ENCODE results near the gene SAT2. TPM values are rescaled to one million over a fixed set of nuclear protein-coding genes. Genes with fewer than 3 reads are reported as not detected.
A peak's percentile ranks its signal among the peaks of the same experiment; 100 is the strongest.

The SAT2 gene
- total RNA-seq, 4 donors from 2014 or later: 18.5 to 74.8 (median 46.0) TPM

GRCh38 chr17:7583253-7584109, 44.1 kb downstream of the SAT2 start, which contains the start of gene MPDU1:
Gene MPDU1 (plus strand): TSS chr17:7583852. CDS start chr17:7583863, 11 bp downstream.
- Histone ChIP-seq H3K27ac (peak within 1 kb of the TSS; percentile 96), H3K4me1 (peaks cover 7% of the 10 kb centered on the region in 2 donors)
- intact Hi-C loops (cut with DNase I; ENCODE audit: low total_unique reads): loop anchor here (10.0 kb wide), 1 partner anchor 229 kb away; the partner anchor contains the start of genes KCTD11 and TMEM95

GRCh38 chr17:7582396-7583252, 45.0 kb downstream of the SAT2 start:
- Histone ChIP-seq H3K4me1 (peaks cover 7% of the 10 kb centered on the region in 2 donors), H3K27me3 (no peaks in the 10 kb centered on the region), H3K27ac (peak overlapping the region; percentile 96), H3K9me3 (no peaks in the 10 kb centered on the region), H3K4me3 (peak overlapping the region; percentile 64 to 66), H3K36me3 (no peaks in the 10 kb centered on the region)
- intact Hi-C loops (cut with DNase I; ENCODE audit: low total_unique reads): loop anchor here (10.0 kb wide), 1 partner anchor 228 kb away; the partner anchor contains the start of genes KCTD11 and TMEM95
- peak in 1 of 2 donors; percentile 49 for DNase-seq
- TF ChIP-seq CTCF (IDR thresholded peaks at IDR 0.05) (no peak), POLR2A (IDR thresholded peaks at IDR 0.05) (no peak)

More at GRCh38 chr17:7583253-7584109, 44.1 kb downstream of the SAT2 start, which contains the start of gene MPDU1:
- H3K27me3 ChIP-seq: no peaks in the 10 kb centered on the region
- no peaks in the 10 kb centered on the region for H3K36me3 ChIP-seq
- DNase-seq: peak; percentile 97 to 98
- peak in 2 of 4 experiments; percentile 18 to 27 for TF ChIP-seq CTCF (IDR thresholded peaks at IDR 0.05)
- peak; percentile 60 to 73 for TF ChIP-seq POLR2A (IDR thresholded peaks at IDR 0.05)
- H3K9me3 ChIP-seq: no peaks in the 10 kb centered on the region
- peak within 1 kb of the TSS; percentile 64 to 66 for H3K4me3 ChIP-seq

- Histone ChIP-seq H3K9me3 (no peaks in the 10 kb centered on the region), H3K27ac (peak overlapping the region; percentile 76 to 96), H3K36me3 (no peaks in the 10 kb centered on the region), H3K4me3 (no peak overlapping the region), H3K4me1 (peaks cover 7% of the 10 kb centered on the region in 2 donors), H3K27me3 (no peaks in the 10 kb centered on the region)
- TF ChIP-seq CTCF (IDR thresholded peaks at IDR 0.05) (no peak), POLR2A (IDR thresholded peaks at IDR 0.05) (no peak)
- no peak for DNase-seq
- intact Hi-C loops (cut with DNase I; ENCODE audit: low total_unique reads): loop anchor here (10.0 kb wide), 1 partner anchor 226 kb away; the partner anchor contains the start of genes KCTD11 and TMEM95
Measured at GRCh38 chr17:7580604-7581575, 46.7 kb downstream of the SAT2 start.

- intact Hi-C loops (cut with DNase I; ENCODE audit: low total_unique reads): loop anchor here (10.0 kb wide), 1 partner anchor 225 kb away; the partner anchor contains the start of genes KCTD11 and TMEM95
- no peak for DNase-seq
- TF ChIP-seq CTCF (IDR thresholded peaks at IDR 0.05) (no peak), POLR2A (IDR thresholded peaks at IDR 0.05) (no peak)
- H3K27ac ChIP-seq: peak overlapping the region; percentile 76
- no peaks in the 10 kb centered on the region for H3K27me3 ChIP-seq
- H3K36me3 ChIP-seq: no peaks in the 10 kb centered on the region
- no peaks in the 10 kb centered on the region for H3K9me3 ChIP-seq
- no peak overlapping the region for H3K4me3 ChIP-seq
- peaks cover 7% of the 10 kb centered on the region in 2 donors for H3K4me1 ChIP-seq
Measured at GRCh38 chr17:7579834-7580603, 47.6 kb downstream of the SAT2 start.

Data from uterus (tissue), 4 donors.